Hematopoietic multipotent progenitor cell treated with erythropoietin and hydrocortisone succinate and interleukin-3 and kit ligand, for 17 days (in vitro differentiated cells): Measurements from ENCODE around the gene ADGRV1.

Experiments
- DNase-seq: peaks from one replicate; pipeline ENCODE4 v3.0.0-alpha.2; 2015; ENCODE audit warnings: low spot score

The ADGRV1 gene

GRCh38 chr5:90874066-90874465 is 315.5 kb downstream of the ADGRV1 start:
- DNase-seq = no peak

- DNase-seq = no peak
Measured at GRCh38 chr5:90875456-90875855, 316.9 kb downstream of the ADGRV1 start.

- no peak for DNase-seq
Measured at GRCh38 chr5:90876366-90876765, 317.8 kb downstream of the ADGRV1 start.

- no peak for DNase-seq
Measured at GRCh38 chr5:90877049-90877448, 318.5 kb downstream of the ADGRV1 start.

GRCh38 chr5:90878081-90878480 is 319.5 kb downstream of the ADGRV1 start:
- no peak for DNase-seq

GRCh38 chr5:90878549-90879196 is 320.1 kb downstream of the ADGRV1 start:
- DNase-seq = no peak

GRCh38 chr5:90881626-90882150 is 323.1 kb downstream of the ADGRV1 start:
- DNase-seq = no peak

- DNase-seq = no peak
Measured at GRCh38 chr5:90882448-90882847, 323.9 kb downstream of the ADGRV1 start.

- no peak for DNase-seq
Measured at GRCh38 chr5:90885180-90885868, 326.7 kb downstream of the ADGRV1 start.

GRCh38 chr5:90886381-90886780 is 327.8 kb downstream of the ADGRV1 start:
- DNase-seq = no peak

- no peak for DNase-seq
Measured at GRCh38 chr5:90888511-90889324, 330.1 kb downstream of the ADGRV1 start.

GRCh38 chr5:90889325-90889600 is 330.7 kb downstream of the ADGRV1 start:
- DNase-seq = no peak

- DNase-seq = no peak
Measured at GRCh38 chr5:90890180-90890579, 331.6 kb downstream of the ADGRV1 start.

- no peak for DNase-seq
Measured at GRCh38 chr5:90894866-90895420, 336.3 kb downstream of the ADGRV1 start.

GRCh38 chr5:90897618-90898017 is 339.0 kb downstream of the ADGRV1 start:
- DNase-seq = no peak

GRCh38 chr5:90898326-90899013 is 339.9 kb downstream of the ADGRV1 start:
- no peak for DNase-seq

GRCh38 chr5:90899014-90899604 is 340.5 kb downstream of the ADGRV1 start:
- no peak for DNase-seq

GRCh38 chr5:90901261-90901660 is 342.7 kb downstream of the ADGRV1 start:
- no peak for DNase-seq

GRCh38 chr5:90902170-90902569 is 343.6 kb downstream of the ADGRV1 start:
- no peak for DNase-seq

- no peak for DNase-seq
Measured at GRCh38 chr5:90902651-90903386, 344.2 kb downstream of the ADGRV1 start.

GRCh38 chr5:90909101-90909503 is 350.5 kb downstream of the ADGRV1 start:
- no peak for DNase-seq
